Brain microvascular endothelial cell (primary cell): ENCODE measurements around the gene NUDT6.
"Not testable (repeated sequence)": the region's sequence is repeated elsewhere in the genome, so short reads cannot be mapped to it uniquely, and the experiment has no call there.

Experiments
- DNase-seq: peaks from one replicate; pipeline ENCODE4 v3.0.0-alpha.2; 2020
- H3K27ac ChIP-seq: fragments of 250-450 bp; sonication (Bioruptor Pico); 2 replicates; pipeline ENCODE4 v1.5.1; 2020; ENCODE audit warnings: mild to moderate bottlenecking, moderate library complexity
- H3K27me3 ChIP-seq: fragments of 250-450 bp; sonication (Bioruptor Pico); replicated peaks from 2 replicates; pipeline ENCODE4 v1.5.1; 2020; ENCODE audit warnings: mild to moderate bottlenecking
- H3K36me3 ChIP-seq: fragments of 250-450 bp; sonication (Bioruptor Pico); replicated peaks from 2 replicates; pipeline ENCODE4 v1.5.1; 2020; ENCODE audit warnings: mild to moderate bottlenecking
- H3K4me3 ChIP-seq: 2 replicates; pipeline ENCODE4 v1.5.1; 2011; ENCODE audit warnings: low read depth, mild to moderate bottlenecking, control low read depth, low read length, moderate library complexity
- CTCF ChIP-seq: IDR thresholded peaks from 2 replicates; pipeline ENCODE4 v1.5.1; 2011; ENCODE audit warnings: low read depth, mild to moderate bottlenecking, moderate library complexity, low read length, control low read depth, inconsistent platforms; ENCODE audit errors: missing control alignments
- in situ Hi-C: cut with HindIII; loops from 2 replicates; pipeline ENCODE4 v1.10.0; 2017; ENCODE audit warnings: low sequenced_read_pairs, low pct_ligation_motif_present

The NUDT6 gene

DNA sequence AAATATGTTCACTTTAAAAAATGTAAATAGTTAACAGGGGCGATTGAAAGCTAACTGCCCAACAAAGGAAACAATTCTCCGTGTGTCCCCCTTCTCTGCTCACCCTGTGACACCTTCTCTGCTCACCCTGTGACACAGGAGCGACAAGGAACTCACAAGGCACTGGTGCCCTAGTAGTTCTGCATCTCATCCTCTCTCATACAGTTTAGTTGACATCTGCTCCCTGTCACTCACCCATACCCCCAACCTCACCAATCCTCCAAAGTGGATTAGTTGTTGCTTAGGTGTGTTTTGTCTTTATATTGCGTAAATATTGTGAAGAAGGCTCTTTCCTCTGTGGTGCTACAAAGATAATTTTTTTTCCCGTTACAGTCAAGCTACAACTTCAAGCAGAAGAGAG, 46.4 kb downstream of the NUDT6 start:
- in situ Hi-C loops: no loop called here
- DNase-seq: no peak
- Histone ChIP-seq H3K27me3 (no peaks in the 10 kb centered on the region), H3K27ac (no peak overlapping the region), H3K36me3 (peaks cover 15% of the 10 kb centered on the region), H3K4me3 (no peak overlapping the region)
- TF ChIP-seq CTCF: no peak

DNA sequence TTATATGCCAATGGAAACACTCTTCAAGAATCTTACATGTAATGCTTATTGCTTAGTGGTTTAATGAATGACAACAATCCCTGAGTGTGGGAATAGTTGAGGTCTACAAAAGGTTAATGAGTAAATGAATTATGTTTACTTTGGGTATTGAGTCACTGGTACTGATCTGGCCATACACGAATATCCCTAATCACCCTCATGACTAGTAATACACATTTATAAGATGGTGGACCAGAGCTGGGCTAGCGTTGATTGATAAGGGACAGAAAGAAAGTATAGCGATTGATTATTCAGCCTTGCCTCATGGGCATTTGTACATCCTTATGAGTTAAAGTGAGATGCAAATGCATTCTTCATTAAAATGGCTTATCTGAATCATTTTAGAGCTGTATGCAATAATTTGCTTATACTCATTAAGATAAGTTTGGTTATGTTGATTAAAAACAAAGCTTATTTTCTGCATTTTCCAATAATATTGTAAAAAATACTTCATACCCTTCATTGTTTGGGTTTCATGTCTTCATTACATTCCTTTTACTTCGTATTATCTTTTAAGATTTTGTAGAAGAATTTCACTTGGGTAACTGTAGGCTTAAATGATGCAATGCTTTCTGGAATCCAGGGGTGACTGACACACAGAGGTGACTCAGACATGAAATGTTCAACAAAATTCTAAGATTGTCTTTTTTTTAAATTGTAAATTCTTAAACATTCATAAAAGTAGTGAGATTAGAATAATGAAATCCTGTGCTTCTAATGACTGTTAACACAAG, 48.4 kb downstream of the NUDT6 start:
- peak; percentile 72 for DNase-seq
- no peak for TF ChIP-seq CTCF
- H3K27me3 ChIP-seq: no peaks in the 10 kb centered on the region
- in situ Hi-C loops: no loop called here
- peak overlapping the region; percentile 3 for H3K4me3 ChIP-seq
- H3K36me3 ChIP-seq: peaks cover 4% of the 10 kb centered on the region
- peak overlapping the region; percentile 77 for H3K27ac ChIP-seq

GRCh38 chr4:122873146-122873545, 49.3 kb downstream of the NUDT6 start:
- no peak for DNase-seq
- in situ Hi-C loops: no loop called here
- Histone ChIP-seq H3K27me3 (no peaks in the 10 kb centered on the region), H3K36me3 (peaks cover 4% of the 10 kb centered on the region), H3K4me3 (no peak overlapping the region), H3K27ac (peak overlapping the region; percentile 77)
- no peak for TF ChIP-seq CTCF

GRCh38 chr4:122868235-122868634, 54.2 kb downstream of the NUDT6 start:
- H3K27me3 ChIP-seq, H3K4me3 ChIP-seq, H3K36me3 ChIP-seq, DNase-seq, H3K27ac ChIP-seq, in situ Hi-C loops: not testable (repeated sequence)

DNA sequence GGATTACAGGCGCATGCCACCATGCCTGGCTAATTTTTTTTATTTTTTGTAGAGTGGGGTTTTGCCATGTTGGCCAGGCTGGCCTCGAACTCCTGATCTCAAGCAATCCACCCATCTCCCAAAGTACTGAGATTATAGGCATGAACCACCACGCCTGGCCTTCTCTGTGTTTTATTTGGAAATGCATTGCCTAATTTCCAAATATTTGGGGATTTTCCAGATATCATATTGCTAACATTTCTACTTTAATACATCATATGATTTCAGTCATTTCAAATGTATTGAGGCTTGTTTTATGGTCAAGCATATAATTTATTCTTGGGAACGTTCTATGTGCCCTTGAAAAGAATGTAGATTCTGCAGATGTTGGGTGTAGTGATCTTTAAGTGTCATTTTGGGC, 57.0 kb downstream of the NUDT6 start:
- no peak for DNase-seq
- no peaks in the 10 kb centered on the region for H3K27me3 ChIP-seq
- H3K36me3 ChIP-seq: no peaks in the 10 kb centered on the region
- H3K27ac ChIP-seq: no peak overlapping the region
- in situ Hi-C loops: no loop called here
- no peak overlapping the region for H3K4me3 ChIP-seq
- no peak for TF ChIP-seq CTCF

GRCh38 chr4:122863639-122864038, 58.8 kb downstream of the NUDT6 start:
- Histone ChIP-seq H3K36me3 (no peaks in the 10 kb centered on the region), H3K27me3 (no peaks in the 10 kb centered on the region), H3K4me3 (no peak overlapping the region), H3K27ac (no peak overlapping the region)
- TF ChIP-seq CTCF: no peak
- in situ Hi-C loops: no loop called here
- no peak for DNase-seq
